Stomach (tissue), 4 donors: Measurements from ENCODE around the gene UGT1A8.

ENCODE experiments used
- EP300 ChIP-seq: sonication (generic); formaldehyde crosslinking; IDR thresholded peaks from one replicate; pipeline ENCODE4 v1.6.1; 2017; ENCODE audit warnings: antibody characterized with exemption
- POLR2A ChIP-seq, 4 donors: fragments of 450-650 bp; IDR thresholded peaks; one replicate each; pipeline ENCODE4 v1.6.1; 2016; ENCODE audit warnings: antibody characterized with exemption in 4 of 4, control low read depth in 2 of 4, mild to moderate bottlenecking in 1 of 4, moderate library complexity in 1 of 4
- TF ChIP-seq, protein P1 (sequence below), 7 experiments: fragments of 450-650 bp in 4 of 7; fragments of 200-600 bp in 3 of 7; sonication (generic) in 3 of 7; IDR thresholded peaks; one replicate each; pipeline ENCODE4 v1.5.1; 2016 to 2019; ENCODE audit warnings: antibody characterized with exemption in 7 of 7, control low read depth in 2 of 7, mild to moderate bottlenecking in 1 of 7

DNA sequence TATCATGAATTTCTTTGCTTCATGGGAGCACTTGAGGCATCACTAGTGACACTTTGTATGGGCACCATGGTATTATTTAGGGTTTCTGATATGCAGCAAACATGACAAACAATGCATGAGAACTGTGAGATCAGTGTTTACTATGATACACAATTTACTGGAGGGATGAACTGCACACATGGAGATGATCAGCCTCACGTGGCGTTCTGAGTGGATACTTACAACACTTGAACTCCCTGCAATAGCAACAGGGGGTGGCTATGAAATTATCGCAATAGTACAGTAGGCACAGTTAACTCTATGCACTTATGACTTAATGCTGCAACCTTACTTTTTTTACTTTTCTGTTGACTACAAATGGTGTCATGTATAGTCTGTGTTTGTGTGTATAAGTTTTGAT is 18.5 kb upstream of the UGT1A8 start:
- TF ChIP-seq, protein P1, sequence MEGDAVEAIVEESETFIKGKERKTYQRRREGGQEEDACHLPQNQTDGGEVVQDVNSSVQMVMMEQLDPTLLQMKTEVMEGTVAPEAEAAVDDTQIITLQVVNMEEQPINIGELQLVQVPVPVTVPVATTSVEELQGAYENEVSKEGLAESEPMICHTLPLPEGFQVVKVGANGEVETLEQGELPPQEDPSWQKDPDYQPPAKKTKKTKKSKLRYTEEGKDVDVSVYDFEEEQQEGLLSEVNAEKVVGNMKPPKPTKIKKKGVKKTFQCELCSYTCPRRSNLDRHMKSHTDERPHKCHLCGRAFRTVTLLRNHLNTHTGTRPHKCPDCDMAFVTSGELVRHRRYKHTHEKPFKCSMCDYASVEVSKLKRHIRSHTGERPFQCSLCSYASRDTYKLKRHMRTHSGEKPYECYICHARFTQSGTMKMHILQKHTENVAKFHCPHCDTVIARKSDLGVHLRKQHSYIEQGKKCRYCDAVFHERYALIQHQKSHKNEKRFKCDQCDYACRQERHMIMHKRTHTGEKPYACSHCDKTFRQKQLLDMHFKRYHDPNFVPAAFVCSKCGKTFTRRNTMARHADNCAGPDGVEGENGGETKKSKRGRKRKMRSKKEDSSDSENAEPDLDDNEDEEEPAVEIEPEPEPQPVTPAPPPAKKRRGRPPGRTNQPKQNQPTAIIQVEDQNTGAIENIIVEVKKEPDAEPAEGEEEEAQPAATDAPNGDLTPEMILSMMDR (IDR thresholded peaks at IDR 0.05), result no peak
- TF ChIP-seq EP300 (no peak), POLR2A (IDR thresholded peaks at IDR 0.05) (no peak)
